Measurements from ENCODE around the gene GP5. TPM values are rescaled to one million over a fixed set of nuclear protein-coding genes. Genes with fewer than 3 reads are reported as not detected.

The GP5 gene
- total RNA-seq, 2 experiments from 2014 or later: 1.1 to 1.3 TPM

DNA sequence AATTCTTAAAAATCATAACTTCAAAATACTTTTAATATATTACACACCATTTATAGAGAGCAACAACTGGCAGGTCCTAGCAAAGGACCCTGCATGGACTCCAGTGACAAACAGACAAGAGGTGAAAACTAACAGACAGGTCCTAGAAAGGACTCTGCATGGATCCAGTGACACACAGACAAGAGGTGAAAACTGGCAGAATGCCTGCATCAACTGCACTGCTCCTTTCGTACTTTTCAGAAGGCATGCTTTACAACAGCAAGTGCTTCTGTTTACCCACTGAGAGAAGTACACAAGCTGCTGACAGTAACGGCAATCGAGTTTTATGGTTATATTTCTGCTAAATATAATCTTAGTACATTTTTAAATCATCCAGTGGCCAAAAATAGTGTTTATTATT, 24.3 kb upstream of the GP5 start:
- H3K4me3 Mint-ChIP-seq: no peak overlapping the region
- peaks cover 27% of the 10 kb centered on the region for H3K36me3 Mint-ChIP-seq (ENCODE audit: low read depth)
- POLR2A ChIA-PET: no interaction called here
- H3K27me3 Mint-ChIP-seq: no peaks in the 10 kb centered on the region
- no peak overlapping the region for H3K27ac Mint-ChIP-seq
- no peaks in the 10 kb centered on the region for H3K9me3 Mint-ChIP-seq
- peaks cover 2% of the 10 kb centered on the region for H3K4me1 Mint-ChIP-seq
- no peak for DNase-seq
- CTCF ChIA-PET: interaction anchor here (1.4 kb wide), 1 partner anchor 12 kb away, joined by 4 read pairs; no protein-coding TSS in a partner anchor

DNA sequence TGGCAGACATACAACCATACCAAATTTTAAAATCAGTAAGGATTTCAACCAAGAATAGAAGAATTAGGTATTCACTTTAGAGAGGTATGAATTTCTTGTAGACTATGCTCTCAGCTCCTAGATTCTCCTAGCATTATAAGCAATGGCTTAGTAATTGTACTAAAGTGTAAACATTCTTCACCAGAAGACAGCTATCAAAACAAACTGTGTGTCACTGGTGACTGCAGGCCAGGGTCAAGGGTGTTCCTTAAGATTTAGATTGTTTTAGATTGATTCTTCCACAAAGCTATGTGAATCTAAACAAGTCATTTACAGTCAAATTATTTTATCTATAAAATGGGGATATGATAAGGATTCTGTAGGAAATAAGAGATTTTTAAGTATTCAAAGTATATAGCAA, 23.1 kb upstream of the GP5 start:
- Mint-ChIP-seq H3K4me1 (peaks cover 2% of the 10 kb centered on the region), H3K27me3 (no peaks in the 10 kb centered on the region), H3K27ac (no peak overlapping the region), H3K36me3 (ENCODE audit: low read depth) (peaks cover 28% of the 10 kb centered on the region), H3K9me3 (no peaks in the 10 kb centered on the region), H3K4me3 (no peak overlapping the region)
- CTCF ChIA-PET: interaction anchor here (0.7 kb wide), 1 partner anchor 141 kb away, joined by 3 read pairs; no protein-coding TSS in a partner anchor
- POLR2A ChIA-PET: no interaction called here
- DNase-seq: no peak

DNA sequence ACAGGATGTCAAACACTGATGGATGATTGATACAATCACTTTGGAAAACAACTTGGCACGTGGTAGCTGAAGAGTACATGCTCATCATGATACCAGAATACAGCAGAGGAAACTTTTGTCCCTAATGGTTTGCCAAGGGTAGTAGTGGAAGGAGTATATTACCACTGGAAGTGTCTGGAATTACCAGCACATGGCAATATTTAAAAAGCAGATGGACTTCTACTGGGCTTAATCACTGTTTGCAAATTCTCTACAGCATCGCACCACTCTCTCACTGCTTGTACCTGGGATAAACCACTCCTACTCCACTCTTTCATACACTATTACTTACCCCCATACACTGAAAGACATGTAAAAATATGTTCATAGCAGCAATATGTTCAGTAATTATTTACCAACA, 19.6 kb upstream of the GP5 start:
- CTCF ChIA-PET: no interaction called here
- H3K4me1 Mint-ChIP-seq: peaks cover 2% of the 10 kb centered on the region
- H3K27me3 Mint-ChIP-seq: no peaks in the 10 kb centered on the region
- H3K27ac Mint-ChIP-seq: no peak overlapping the region
- H3K9me3 Mint-ChIP-seq: no peaks in the 10 kb centered on the region
- POLR2A ChIA-PET: no interaction called here
- peaks cover 33% of the 10 kb centered on the region for H3K36me3 Mint-ChIP-seq (ENCODE audit: low read depth)
- H3K4me3 Mint-ChIP-seq: no peak overlapping the region
- DNase-seq: no peak

DNA sequence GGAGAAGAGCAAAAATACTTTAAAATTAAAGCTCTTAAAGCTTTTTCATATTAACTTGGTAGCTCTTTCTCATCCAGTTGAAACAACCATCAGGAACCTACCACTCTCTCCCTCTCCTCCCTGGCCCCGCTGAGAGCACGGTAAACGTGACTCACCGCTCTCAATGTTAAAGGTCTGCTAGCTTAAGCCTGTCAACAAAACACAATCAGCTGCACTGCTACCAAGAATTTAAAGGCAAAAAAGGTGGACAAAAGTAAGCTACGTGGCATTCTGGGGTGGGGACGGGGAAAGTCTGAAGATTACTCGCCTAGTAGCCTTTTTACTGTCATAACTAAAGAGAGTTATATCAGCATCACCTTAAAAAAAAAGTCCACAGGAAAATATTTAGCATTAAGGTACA, 8.4 kb upstream of the GP5 start:
- ChIA-PET POLR2A (no interaction called here), CTCF (interaction anchor here (1.3 to 1.4 kb wide), 2 partner anchors 10 to 67 kb away, joined by 3 to 6 read pairs; no protein-coding TSS in a partner anchor)
- DNase-seq: no peak
- Mint-ChIP-seq H3K4me3 (no peak overlapping the region), H3K4me1 (peaks cover 11% of the 10 kb centered on the region), H3K9me3 (no peaks in the 10 kb centered on the region), H3K27me3 (no peaks in the 10 kb centered on the region), H3K27ac (no peak overlapping the region), H3K36me3 (ENCODE audit: low read depth) (peaks cover 21% of the 10 kb centered on the region)

DNA sequence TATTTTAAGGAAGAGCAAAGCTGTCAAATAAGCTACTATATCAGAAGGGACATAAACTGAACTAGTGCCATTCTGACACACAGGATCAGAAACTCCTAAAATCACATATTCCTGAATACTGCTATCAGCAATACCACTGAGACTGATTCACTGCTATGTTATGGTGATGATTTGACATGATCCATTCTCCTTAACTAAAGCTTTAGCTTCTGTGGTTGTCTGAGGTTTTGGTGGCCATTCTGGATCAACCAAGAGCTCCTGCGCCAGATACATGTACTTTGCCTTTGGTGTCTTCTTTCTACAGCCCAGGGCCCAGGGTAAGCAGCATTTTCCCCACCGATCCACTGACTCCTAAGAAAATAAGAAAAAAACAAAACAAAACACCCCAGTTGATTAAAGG, 6.7 kb upstream of the GP5 start:
- Mint-ChIP-seq H3K27ac (no peak overlapping the region), H3K27me3 (no peaks in the 10 kb centered on the region), H3K36me3 (ENCODE audit: low read depth) (peaks cover 18% of the 10 kb centered on the region), H3K9me3 (no peaks in the 10 kb centered on the region), H3K4me3 (no peak overlapping the region), H3K4me1 (peaks cover 3% of the 10 kb centered on the region)
- ChIA-PET CTCF (interaction anchor here (0.6 to 1.3 kb wide), 4 partner anchors 8 to 162 kb away, joined by 3 read pairs; no protein-coding TSS in a partner anchor), POLR2A (no interaction called here)
- no peak for DNase-seq

DNA sequence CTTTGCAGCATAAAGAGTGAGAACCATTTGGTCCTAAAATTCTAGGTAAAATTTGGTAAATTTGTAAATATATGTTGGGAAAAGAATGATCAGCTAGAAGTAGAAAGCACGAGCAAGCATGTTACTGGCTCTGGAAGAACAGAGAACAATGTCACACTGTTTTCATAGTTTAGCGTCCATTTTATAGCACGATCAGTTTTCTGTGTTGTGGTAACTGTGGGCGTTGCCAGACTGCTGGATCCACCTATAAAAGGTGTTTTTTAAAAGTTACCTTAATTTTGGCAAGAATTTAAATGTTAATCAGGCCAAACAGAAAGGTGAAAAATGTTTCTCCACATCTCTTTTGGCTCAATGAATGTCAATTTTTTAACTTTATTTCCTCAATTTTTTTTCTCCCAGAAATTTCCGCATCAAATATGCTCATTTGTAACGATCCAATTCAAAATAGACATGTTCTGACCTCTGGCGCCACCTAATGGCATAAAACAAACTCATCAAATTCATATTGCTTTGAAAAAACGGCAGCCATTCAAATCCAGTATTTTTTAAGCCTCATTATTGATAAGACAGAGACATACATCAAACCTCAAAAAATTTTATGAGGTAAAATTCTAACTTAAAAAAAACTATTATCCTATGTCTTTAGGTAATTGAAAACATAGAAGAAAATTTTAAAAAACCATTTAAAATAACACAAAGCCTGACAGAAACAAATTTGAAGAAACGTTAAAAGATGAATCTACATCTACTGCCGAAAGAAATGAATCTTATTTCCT, 5.5 kb upstream of the GP5 start:
- Mint-ChIP-seq H3K4me1 (peaks cover 10% of the 10 kb centered on the region), H3K27me3 (no peaks in the 10 kb centered on the region), H3K36me3 (ENCODE audit: low read depth) (peaks cover 17% of the 10 kb centered on the region), H3K4me3 (no peak overlapping the region), H3K27ac (no peak overlapping the region), H3K9me3 (no peaks in the 10 kb centered on the region)
- peak; percentile 71 for DNase-seq
- ChIA-PET POLR2A (no interaction called here), CTCF (interaction anchor here (0.6 kb wide), 2 partner anchors 70 to 763 kb away, joined by 3 read pairs; no protein-coding TSS in a partner anchor)

DNA sequence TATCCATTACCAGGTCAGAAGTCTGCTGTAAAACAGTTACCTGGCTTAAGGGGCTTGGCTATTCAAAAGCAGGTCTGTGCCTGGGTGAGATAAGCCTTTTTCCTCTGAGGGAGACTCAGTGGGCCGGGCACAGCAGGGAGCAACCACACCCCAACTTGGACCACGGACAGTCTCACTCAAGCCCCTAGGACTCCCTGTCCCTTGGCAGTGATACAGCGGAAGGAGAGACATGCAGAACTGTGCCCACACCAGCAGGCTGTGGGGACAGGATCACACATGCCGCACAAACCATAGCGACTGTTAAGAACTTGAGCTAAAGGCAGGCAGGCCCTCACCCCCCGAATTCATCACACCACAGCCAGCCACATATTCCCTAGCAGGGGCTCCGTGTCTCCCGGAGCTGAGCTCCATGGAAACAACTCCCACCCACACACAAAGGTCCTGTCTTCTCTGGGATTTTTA, 2.8 kb upstream of the GP5 start:
- DNase-seq: no peak
- CTCF ChIA-PET: interaction anchor here (0.5 to 1.5 kb wide), 2 partner anchors 66 to 1494 kb away, joined by 4 to 5 read pairs; no protein-coding TSS in a partner anchor
- POLR2A ChIA-PET: interaction anchor here (0.6 kb wide), 1 partner anchor 2000 kb away, joined by 3 read pairs; no protein-coding TSS in a partner anchor
- no peak overlapping the region for H3K4me3 Mint-ChIP-seq
- H3K27me3 Mint-ChIP-seq: peaks cover 16% of the 10 kb centered on the region
- H3K36me3 Mint-ChIP-seq (ENCODE audit: low read depth): peaks cover 6% of the 10 kb centered on the region
- H3K27ac Mint-ChIP-seq: no peak overlapping the region
- H3K4me1 Mint-ChIP-seq: peaks cover 36% of the 10 kb centered on the region
- H3K9me3 Mint-ChIP-seq: no peaks in the 10 kb centered on the region

DNA sequence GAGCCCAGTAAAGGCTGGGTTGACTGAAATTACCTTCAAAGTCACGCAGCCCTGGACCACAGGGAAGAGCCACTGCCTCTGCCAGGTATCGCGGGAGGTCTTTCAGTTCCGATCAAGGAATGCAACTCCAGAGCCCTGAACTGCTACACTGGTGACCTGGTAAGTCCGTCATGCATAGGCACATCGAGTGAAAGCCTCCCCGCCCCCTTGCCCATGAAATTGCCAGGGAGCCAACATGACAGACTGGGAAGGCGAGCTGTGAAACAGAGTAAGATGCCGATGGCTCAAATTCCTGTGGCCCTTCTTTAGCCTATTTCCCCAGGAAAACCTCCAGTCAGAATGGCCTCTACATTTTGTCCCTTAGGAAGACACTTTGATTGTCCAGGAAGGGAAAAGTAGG, 2.3 kb upstream of the GP5 start:
- DNase-seq: no peak
- peaks cover 6% of the 10 kb centered on the region for H3K36me3 Mint-ChIP-seq (ENCODE audit: low read depth)
- ChIA-PET POLR2A (no interaction called here), CTCF (interaction anchor here (0.6 to 1.5 kb wide), 3 partner anchors 65 to 235 kb away, joined by 3 to 5 read pairs (median 4); no protein-coding TSS in a partner anchor)
- no peak overlapping the region for H3K27ac Mint-ChIP-seq
- peaks cover 16% of the 10 kb centered on the region for H3K27me3 Mint-ChIP-seq
- H3K9me3 Mint-ChIP-seq: no peaks in the 10 kb centered on the region
- H3K4me3 Mint-ChIP-seq: no peak overlapping the region
- H3K4me1 Mint-ChIP-seq: peaks cover 40% of the 10 kb centered on the region

DNA sequence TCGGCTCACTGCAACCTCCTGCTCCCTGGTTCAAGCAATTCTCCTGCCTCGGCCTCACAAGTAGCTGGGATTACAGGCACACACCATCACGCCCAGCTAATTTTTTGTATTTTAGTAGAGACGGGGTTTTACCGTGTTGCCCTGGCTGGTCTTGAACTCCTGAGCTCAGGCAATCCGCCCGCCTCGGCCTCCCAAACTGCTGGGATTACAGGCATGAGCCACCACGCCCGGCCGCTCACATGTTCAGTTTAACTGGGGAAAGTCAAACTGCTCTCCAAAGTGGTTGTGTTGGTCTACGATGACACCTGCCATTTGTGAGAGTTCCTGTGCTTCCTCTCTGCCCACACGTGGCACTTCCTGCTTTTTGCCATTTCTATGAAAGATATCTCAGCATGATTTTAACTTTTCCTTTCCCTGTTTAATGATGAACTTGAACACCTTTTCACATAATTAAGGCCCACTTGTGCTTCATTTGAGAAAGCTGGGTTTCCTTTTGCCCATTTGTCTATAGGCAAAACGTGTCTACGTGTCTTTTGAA, 877 bp upstream of the GP5 start:
- H3K27me3 Mint-ChIP-seq: peaks cover 16% of the 10 kb centered on the region
- no peak for DNase-seq
- ChIA-PET POLR2A (no interaction called here), CTCF (interaction anchor here (0.8 to 1.2 kb wide), 3 partner anchors 41 to 730 kb away, joined by 3 read pairs; no protein-coding TSS in a partner anchor)
- no peak overlapping the region for H3K4me3 Mint-ChIP-seq
- peaks cover 54% of the 10 kb centered on the region for H3K4me1 Mint-ChIP-seq
- peaks cover 6% of the 10 kb centered on the region for H3K36me3 Mint-ChIP-seq (ENCODE audit: low read depth)
- no peaks in the 10 kb centered on the region for H3K9me3 Mint-ChIP-seq
- peak overlapping the region; percentile 37 for H3K27ac Mint-ChIP-seq

DNA sequence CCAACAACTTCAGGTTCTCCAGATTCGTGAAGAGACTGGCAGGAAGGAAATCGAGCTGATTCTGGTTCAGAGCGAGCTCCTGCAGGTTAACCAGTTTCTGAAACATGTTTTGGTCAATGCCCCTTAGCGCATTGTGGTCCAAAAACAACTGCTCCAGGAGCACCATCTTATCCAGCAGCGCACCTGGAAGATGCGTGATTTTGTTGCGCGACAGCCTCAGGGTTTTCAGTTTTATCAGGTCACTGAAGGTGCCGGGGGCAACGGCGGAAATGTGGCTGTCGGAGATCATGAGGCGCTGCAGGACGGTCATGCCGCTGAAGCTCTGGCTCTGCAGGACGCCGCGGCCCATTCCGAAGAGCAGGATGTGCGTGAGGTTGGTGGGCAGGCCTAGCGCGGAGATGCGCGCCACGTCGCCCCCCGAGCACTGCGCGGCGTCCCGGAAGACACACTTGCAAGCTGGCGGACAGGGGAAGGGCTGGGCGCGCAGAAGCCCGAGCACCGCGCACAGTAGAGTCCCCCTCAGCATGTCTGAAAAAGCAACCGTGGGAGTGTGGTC, 1.2 kb downstream of the GP5 start:
- peaks cover 17% of the 10 kb centered on the region for H3K27me3 Mint-ChIP-seq

DNA sequence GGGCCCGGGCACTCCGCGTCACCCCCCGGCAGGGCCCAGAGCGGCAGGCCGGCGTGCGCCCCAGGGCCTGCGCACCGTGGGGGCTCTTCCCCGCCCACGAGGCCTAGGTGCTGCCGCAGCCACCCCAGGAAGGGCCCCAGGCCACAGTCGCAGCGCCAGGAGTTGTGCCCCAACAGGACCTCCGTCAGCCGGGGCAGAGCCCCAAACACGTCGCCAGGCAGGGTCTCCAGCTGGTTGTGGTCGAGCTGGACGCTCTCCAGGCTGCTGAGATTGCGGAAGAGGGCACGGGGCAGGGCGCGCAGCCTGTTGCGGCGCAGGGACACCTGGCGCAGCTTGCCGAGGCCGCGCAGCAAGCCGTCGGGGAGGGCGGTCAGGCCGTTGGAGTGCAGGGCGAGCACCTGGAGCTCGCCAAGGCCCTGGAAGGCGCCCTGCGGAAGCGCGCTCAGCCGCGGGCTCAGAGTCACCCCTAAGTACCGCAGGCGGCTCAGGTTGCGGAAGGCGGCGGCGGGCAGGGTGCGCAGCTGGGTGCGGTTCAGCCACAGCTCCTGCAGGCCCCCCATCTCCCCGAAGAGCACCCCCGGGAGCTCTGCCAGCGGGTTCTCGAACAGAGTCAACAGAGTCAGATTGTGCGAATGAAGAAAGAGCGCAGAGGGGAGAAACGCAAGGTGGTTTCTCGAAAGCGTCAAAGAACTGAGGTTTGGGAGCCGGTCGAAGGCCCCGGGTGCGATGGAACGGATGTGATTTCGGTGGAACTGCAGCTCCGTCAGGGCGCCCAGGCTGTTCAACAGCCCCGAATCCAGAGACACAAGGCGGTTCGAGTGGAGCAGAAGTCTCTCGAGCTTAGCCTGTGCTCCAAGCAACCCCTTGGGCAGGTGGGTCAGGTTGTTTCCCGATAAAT, 2.0 kb downstream of the GP5 start:
- Mint-ChIP-seq H3K4me3 (peak overlapping the region; percentile 73), H3K36me3 (ENCODE audit: low read depth) (peaks cover 4% of the 10 kb centered on the region), H3K9me3 (no peaks in the 10 kb centered on the region), H3K4me1 (peaks cover 54% of the 10 kb centered on the region), H3K27ac (peak overlapping the region; percentile 86), H3K27me3 (peaks cover 20% of the 10 kb centered on the region)
- ChIA-PET POLR2A (interaction anchor here (0.6 to 0.7 kb wide), 2 partner anchors 19 to 142 kb away, joined by 3 read pairs; no protein-coding TSS in a partner anchor), CTCF (interaction anchor here (0.5 to 2.6 kb wide), 11 partner anchors 9 to 916 kb away, joined by 3 to 11 read pairs (median 4); no protein-coding TSS in a partner anchor)
- peak; percentile 37 for DNase-seq

More for the DNA sequence above, 1.2 kb downstream of the GP5 start:
- H3K9me3 Mint-ChIP-seq: no peaks in the 10 kb centered on the region
- peak overlapping the region; percentile 73 for H3K4me3 Mint-ChIP-seq
- ChIA-PET POLR2A (no interaction called here), CTCF (interaction anchor here (0.5 to 2.6 kb wide), 12 partner anchors 8 to 916 kb away, joined by 3 to 8 read pairs (median 4); no protein-coding TSS in a partner anchor)
- peak; percentile 26 for DNase-seq
- peak overlapping the region; percentile 86 for H3K27ac Mint-ChIP-seq
- peaks cover 54% of the 10 kb centered on the region for H3K4me1 Mint-ChIP-seq
- H3K36me3 Mint-ChIP-seq (ENCODE audit: low read depth): peaks cover 6% of the 10 kb centered on the region

DNA sequence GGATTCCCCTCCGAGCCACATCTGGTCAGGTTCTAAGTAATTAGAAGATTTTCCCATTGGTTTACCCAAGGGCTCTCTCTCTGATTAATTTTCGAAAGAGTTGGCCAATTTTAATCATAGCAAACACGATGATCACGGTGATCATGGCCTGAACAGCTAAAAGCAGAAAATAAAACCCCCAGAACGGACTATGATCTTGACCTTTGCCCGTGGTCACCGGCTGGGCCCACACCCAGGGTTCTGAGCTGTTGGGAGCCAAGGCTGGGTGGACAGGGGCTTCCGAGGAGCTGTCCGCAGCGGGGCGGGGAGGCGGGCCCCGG, 2.6 kb downstream of the GP5 start:
- Mint-ChIP-seq H3K36me3 (ENCODE audit: low read depth) (peaks cover 4% of the 10 kb centered on the region), H3K27ac (peak overlapping the region; percentile 84), H3K4me1 (peaks cover 54% of the 10 kb centered on the region), H3K9me3 (no peaks in the 10 kb centered on the region), H3K4me3 (peak overlapping the region; percentile 66), H3K27me3 (peaks cover 20% of the 10 kb centered on the region)
- DNase-seq: no peak
- POLR2A ChIA-PET: interaction anchor here (0.6 to 0.7 kb wide), 2 partner anchors 20 to 141 kb away, joined by 3 read pairs; no protein-coding TSS in a partner anchor
- CTCF ChIA-PET: interaction anchor here (0.8 to 2.6 kb wide), 4 partner anchors 9 to 62 kb away, joined by 3 to 11 read pairs (median 6); no protein-coding TSS in a partner anchor

Measured in activated CD4-positive, alpha-beta T cell treated with anti-CD3 and anti-CD28 coated beads, Interleukin-2, amount 10 ng/mL, durations not matched to agents 7 days and 5 days (primary cell).